Smooth muscle cell (in vitro differentiated cells): ENCODE data around the gene MYO10. TPM values are rescaled to one million over a fixed set of nuclear protein-coding genes. Genes with fewer than 3 reads are reported as not detected.

ENCODE experiments used
- DNase-seq: peaks from one replicate; lab custom pipeline; 2025; ENCODE audit not compliant: unreplicated experiment; lab: John Stamatoyannopoulos, UW
- H2AFZ ChIP-seq: fragments of 200-600 bp; sonication (generic); 2 replicates; pipeline ENCODE4 v1.6.0; 2016; ENCODE audit warnings: antibody characterized with exemption, low read depth, mild to moderate bottlenecking
- H3F3A ChIP-seq: fragments of 200-600 bp; sonication (generic); 2 replicates; pipeline ENCODE4 v1.6.0; 2017; ENCODE audit warnings: antibody characterized with exemption, low read depth
- H3K27ac ChIP-seq: fragments of 200-600 bp; sonication (generic); 2 replicates; pipeline ENCODE4 v1.5.1; 2016; ENCODE audit warnings: low read depth, mild to moderate bottlenecking
- H3K27me3 ChIP-seq: fragments of 200-600 bp; sonication (generic); 2 replicates; pipeline ENCODE4 v1.6.1; 2016; ENCODE audit warnings: low read depth, mild to moderate bottlenecking
- H3K36me3 ChIP-seq: fragments of 200-600 bp; sonication (generic); 2 replicates; pipeline ENCODE4 v1.5.1; 2016; ENCODE audit warnings: low read depth
- H3K4me1 ChIP-seq: fragments of 200-600 bp; sonication (generic); 2 replicates; pipeline ENCODE4 v1.5.1; 2016; ENCODE audit warnings: low read depth
- H3K4me2 ChIP-seq: fragments of 200-600 bp; sonication (generic); 2 replicates; pipeline ENCODE4 v1.6.0; 2016; ENCODE audit warnings: mild to moderate bottlenecking
- H3K4me3 ChIP-seq: fragments of 200-600 bp; sonication (generic); 2 replicates; pipeline ENCODE4 v1.5.1; 2016; ENCODE audit warnings: mild to moderate bottlenecking
- H3K79me2 ChIP-seq: fragments of 200-600 bp; sonication (generic); 2 replicates; pipeline ENCODE4 v1.6.0; 2016; ENCODE audit warnings: low read depth, mild to moderate bottlenecking
- H3K9ac ChIP-seq: fragments of 200-600 bp; sonication (generic); 2 replicates; pipeline ENCODE4 v1.6.0; 2016; ENCODE audit warnings: low read depth
- H3K9me3 ChIP-seq: fragments of 200-600 bp; sonication (generic); replicated peaks from 2 replicates; pipeline ENCODE4 v1.5.1; 2016; ENCODE audit warnings: low read depth
- H4K20me1 ChIP-seq: fragments of 200-600 bp; sonication (generic); 2 replicates; pipeline ENCODE4 v1.6.0; 2016; ENCODE audit warnings: low read depth
- CTCF ChIP-seq: fragments of 200-600 bp; sonication (generic); IDR thresholded peaks from 2 replicates; pipeline ENCODE4 v1.5.1; 2017; ENCODE audit warnings: borderline replicate concordance, mild to moderate bottlenecking, antibody characterized with exemption; ENCODE audit not compliant: insufficient read depth, poor library complexity, severe bottlenecking
- WGBS: methylation state at CpG from one replicate; pipeline ENCODE4 v1.1.7; 2016; ENCODE audit warnings: low lambda C conversion rate; 5-methylcytosine and 5-hydroxymethylcytosine counted together
- polyA plus RNA-seq: library from polyadenylated mRNA; unstranded; fragments of >200 nt; fragmentation: Nextera tagmentation; extraction: Ambion mirVana; gene quantifications from 2 replicates; pipeline ENCODE4 v1.2.1, GENCODE V29; 2016
- total RNA-seq: library from RNA; depleted of rRNA; stranded (reverse); fragments of >200 nt; gene quantifications from 2 replicates; pipeline ENCODE4 v1.2.3, GENCODE V29; 2014

Gene MYO10
- total and polyA plus RNA-seq, 2 experiments from 2014 or later = 76.4 to 96.8 TPM

- 27% methylated on average over 14 of the region's 14 CpGs for WGBS
- Histone ChIP-seq H3K9me3 (no peaks in the 10 kb centered on the region), H3F3A (peaks cover 8% of the 10 kb centered on the region), H3K9ac (no peak overlapping the region), H3K27ac (peak overlapping the region; percentile 48), H3K36me3 (no peaks in the 10 kb centered on the region), H3K79me2 (peaks cover 38% of the 10 kb centered on the region), H4K20me1 (peaks cover 96% of the 10 kb centered on the region), H3K27me3 (no peaks in the 10 kb centered on the region), H3K4me3 (peak overlapping the region; percentile 40), H3K4me1 (peaks cover 13% of the 10 kb centered on the region), H3K4me2 (peak overlapping the region; percentile 58), H2AFZ (no peak overlapping the region)
- TF ChIP-seq CTCF = no peak
- no peak for DNase-seq
Measured at GRCh38 chr5:16713386-16713928, 222.6 kb downstream of the MYO10 start.

GRCh38 chr5:16712620-16713019 lies 223.5 kb downstream of the MYO10 start:
- no peak overlapping the region for H3K4me2 ChIP-seq
- 91% methylated on average over 2 of the region's 2 CpGs for WGBS
- H3K27ac ChIP-seq = no peak overlapping the region
- H3K27me3 ChIP-seq = no peaks in the 10 kb centered on the region
- no peak overlapping the region for H3K4me3 ChIP-seq
- DNase-seq = no peak
- H3K9ac ChIP-seq = no peak overlapping the region
- no peaks in the 10 kb centered on the region for H3K9me3 ChIP-seq
- no peak for TF ChIP-seq CTCF
- H2AFZ ChIP-seq = no peak overlapping the region
- H4K20me1 ChIP-seq = peaks cover 97% of the 10 kb centered on the region
- peaks cover under 1% of the 10 kb centered on the region for H3K36me3 ChIP-seq
- peaks cover 8% of the 10 kb centered on the region for H3F3A ChIP-seq
- H3K4me1 ChIP-seq = peaks cover 13% of the 10 kb centered on the region
- H3K79me2 ChIP-seq = peaks cover 38% of the 10 kb centered on the region

GRCh38 chr5:16712178-16712577 lies 223.9 kb downstream of the MYO10 start:
- Histone ChIP-seq H3K4me1 (peaks cover 13% of the 10 kb centered on the region), H3K27ac (no peak overlapping the region), H3K36me3 (peaks cover 5% of the 10 kb centered on the region), H3K4me3 (no peak overlapping the region), H2AFZ (no peak overlapping the region), H3K9ac (no peak overlapping the region), H3K9me3 (no peaks in the 10 kb centered on the region), H4K20me1 (peaks cover 97% of the 10 kb centered on the region), H3K79me2 (peaks cover 35% of the 10 kb centered on the region), H3K27me3 (no peaks in the 10 kb centered on the region), H3K4me2 (no peak overlapping the region), H3F3A (peaks cover 8% of the 10 kb centered on the region)
- TF ChIP-seq CTCF = no peak
- 90% methylated on average over 1 of the region's 1 CpG for WGBS
- DNase-seq = no peak

GRCh38 chr5:16709691-16710433 lies 226.2 kb downstream of the MYO10 start:
- peaks cover 18% of the 10 kb centered on the region for H3K36me3 ChIP-seq
- WGBS = 90% methylated on average over 8 of the region's 8 CpGs

More at GRCh38 chr5:16709691-16710433, 226.2 kb downstream of the MYO10 start:
- H3K79me2 ChIP-seq = peaks cover 29% of the 10 kb centered on the region
- H4K20me1 ChIP-seq = peaks cover 98% of the 10 kb centered on the region
- no peak overlapping the region for H3K27ac ChIP-seq
- no peak overlapping the region for H3K9ac ChIP-seq
- no peaks in the 10 kb centered on the region for H3K27me3 ChIP-seq
- peaks cover 8% of the 10 kb centered on the region for H3F3A ChIP-seq
- H3K4me3 ChIP-seq = no peak overlapping the region
- DNase-seq = no peak
- H2AFZ ChIP-seq = no peak overlapping the region
- TF ChIP-seq CTCF = no peak
- H3K4me2 ChIP-seq = no peak overlapping the region
- no peaks in the 10 kb centered on the region for H3K9me3 ChIP-seq
- peaks cover 13% of the 10 kb centered on the region for H3K4me1 ChIP-seq
